GM12878 (cell line): Measurements from ENCODE around the gene CD58. TPM values are rescaled to one million over a fixed set of nuclear protein-coding genes. Genes with fewer than 3 reads are reported as not detected.
A peak's percentile ranks its signal among the peaks of the same experiment; 100 is the strongest.

Experiments used
- ATAC-seq: fragments of 200-7000 bp; cut with Tn5 transposase; 3 replicates; pipeline ENCODE4 v1.9.1; 2020; ENCODE audit warnings: mild to moderate bottlenecking, moderate library complexity
- BruUV-seq: library from RNA; stranded (reverse); fragments of 400-500 nt; replicated peaks from 2 replicates; lab custom pipeline; 2021; lab: Mats Ljungman, UMichigan
- CTCF ChIA-PET: fragments of 300-600 bp; sonication (Branson Sonifier 250); formaldehyde crosslinking; extraction: SDS; loops from one replicate; lab custom pipeline; 2021; ENCODE audit warnings: inconsistent platforms; lab: Yijun Ruan, JAX
- POLR2A ChIA-PET: fragments of 350-600 bp; formaldehyde crosslinking; extraction: SDS; loops from one replicate; lab custom pipeline; 2021; ENCODE audit warnings: inconsistent platforms; lab: Charles Lee
- RAD21 ChIA-PET: fragments of 300-600 bp; sonication (Branson Sonifier 250); formaldehyde crosslinking; loops from one replicate; lab custom pipeline; 2023; ENCODE audit warnings: antibody characterized with exemption; ENCODE audit not compliant: unreplicated experiment; lab: Charles Lee
- SMC1A ChIA-PET: fragments of 300-600 bp; sonication (Branson Sonifier 250); formaldehyde crosslinking; loops from one replicate; lab custom pipeline; 2023; ENCODE audit not compliant: unreplicated experiment, uncharacterized antibody; lab: Charles Lee
- DNase-seq: peaks from one replicate; pipeline ENCODE4 v3.0.0-alpha.2; 2011; ENCODE audit warnings: low read depth, low spot score
- FAIRE-seq: peaks from 3 replicates; lab custom pipeline; 2011; peaks lifted over from hg19 to GRCh38; lab: Jason Lieb, UNC
- H2AFZ ChIP-seq: 2 replicates; pipeline ENCODE4 v1.6.0; 2011; ENCODE audit warnings: low read depth, low read length, control low read depth; ENCODE audit not compliant: control insufficient read depth
- H3K27ac ChIP-seq: 2 replicates; pipeline ENCODE4 v1.5.1; 2011; ENCODE audit warnings: control low read depth; ENCODE audit not compliant: control insufficient read depth, insufficient read depth
- H3K27me3 ChIP-seq, 2 experiments: replicated peaks in 1 of 2; 2 replicates each; pipeline versions ENCODE4 v1.6.0 to v1.6.1; 2011; ENCODE audit warnings: low read length in 1 of 2; ENCODE audit not compliant: control insufficient read depth in 2 of 2, insufficient read depth in 2 of 2
- H3K36me3 ChIP-seq, 2 experiments: 2 replicates each; pipeline ENCODE4 v1.5.1; 2011; ENCODE audit warnings: low read length in 1 of 2; ENCODE audit not compliant: control insufficient read depth in 2 of 2, insufficient read depth in 2 of 2
- H3K4me1 ChIP-seq: 2 replicates; pipeline ENCODE4 v1.6.1; 2011; ENCODE audit warnings: mild to moderate bottlenecking, low read length, moderate library complexity, mixed read lengths; ENCODE audit not compliant: control insufficient read depth, insufficient read depth
- H3K4me2 ChIP-seq: 2 replicates; pipeline ENCODE4 v1.6.0; 2011; ENCODE audit warnings: control low read depth; ENCODE audit not compliant: control insufficient read depth, insufficient read depth
- H3K4me3 ChIP-seq: fragments of 200-600 bp; sonication (generic); 2 replicates; pipeline ENCODE4 v1.5.1; 2016
- H3K79me2 ChIP-seq: 2 replicates; pipeline ENCODE4 v1.6.0; 2011; ENCODE audit warnings: low read length; ENCODE audit not compliant: control insufficient read depth, insufficient read depth
- H3K9ac ChIP-seq: 2 replicates; pipeline ENCODE4 v1.8.0; 2011; ENCODE audit warnings: low read length, control low read depth, mixed read lengths; ENCODE audit not compliant: control insufficient read depth, insufficient read depth
- H3K9me3 ChIP-seq: replicated peaks from 3 replicates; pipeline ENCODE4 v1.5.1; 2011; ENCODE audit warnings: mild to moderate bottlenecking, low read length; ENCODE audit not compliant: control insufficient read depth, insufficient read depth
- H4K20me1 ChIP-seq: 2 replicates; pipeline ENCODE4 v1.6.0; 2011; ENCODE audit not compliant: control insufficient read depth, insufficient read depth
- POLR2AphosphoS2 ChIP-seq: IDR thresholded peaks from 2 replicates; pipeline ENCODE4 v1.6.1; 2011; ENCODE audit warnings: low read depth, mild to moderate bottlenecking, low read length, improper control_type of control experiment, moderate library complexity
- ZBTB33 ChIP-seq: fragments of 450-650 bp; IDR thresholded peaks from 2 replicates; pipeline ENCODE4 v1.6.1; 2017; ENCODE audit warnings: mild to moderate bottlenecking
- WGBS: methylation state at CpG from one replicate; pipeline ENCODE4 v1.1.6; 2016; ENCODE audit warnings: low lambda C conversion rate; ENCODE audit not compliant: insufficient replicate concordance, insufficient coverage; ENCODE audit errors: missing lambda C conversion rate; 5-methylcytosine and 5-hydroxymethylcytosine counted together
- in situ Hi-C: fragments of 300-500 bp; cut with MboI; formaldehyde crosslinking; loops from 9 replicates; pipeline ENCODE4 v1.14.3; 2018; ENCODE audit warnings: mixed read lengths
- intact Hi-C: fragments of 100-400 bp; cut with micrococcal nuclease; formaldehyde crosslinking; loops from one replicate; pipeline ENCODE4 v1.14.2; 2022; ENCODE audit not compliant: unreplicated experiment
- polyA plus RNA-seq, 11 experiments: library from polyadenylated mRNA; depleted of rRNA in 4 of 11; unstranded in 6 of 11; stranded (reverse) in 5 of 11; fragments of >200 nt; fragmentation: Nextera tagmentation in 4 of 11; fragmentation: Illumina TruSeq in 1 of 11; extraction: Ambion mirVana in 4 of 11; extraction: Trizol in 1 of 11; gene quantifications; 1 replicate in 1 of 11; 2 replicates in 10 of 11; pipeline versions ENCODE4 v1.2.1 to v1.2.3, GENCODE V29; 2011 to 2016; ENCODE audit warnings: inconsistent platforms in 2 of 11, missing spikeins in 2 of 11, low read depth in 1 of 11
- total RNA-seq, 4 experiments: library from RNA; depleted of rRNA in 3 of 4; stranded (reverse); fragments of >200 nt in 3 of 4; fragmentation: Illumina TruSeq in 1 of 4; extraction: Trizol in 1 of 4; gene quantifications; 2 replicates each; pipeline versions ENCODE4 v1.2.1 to v1.2.3, GENCODE V29; 2013 to 2021
- TF ChIP-seq, protein P1 (sequence below): fragments of 450-650 bp; formaldehyde crosslinking; IDR thresholded peaks from 2 replicates; pipeline ENCODE4 v1.5.0; 2022; ENCODE audit warnings: mild to moderate bottlenecking, missing genetic modification characterization

The CD58 gene
- total and polyA plus RNA-seq, 10 of the 15 experiments (the other 5 are each of a cell fraction or from before 2014, with no cell fraction given) = 70.4 to 252 (median 129) TPM

- Histone ChIP-seq H3K79me2 (no peaks in the 10 kb centered on the region; the same call in 1 of the 2 replicates), H3K27me3 (no peaks in the 10 kb centered on the region), H3K9ac (no peak overlapping the region), H3K36me3 (peaks cover 6 to 11% of the 10 kb centered on the region in 2 experiments), H2AFZ (no peak overlapping the region), H4K20me1 (no peaks in the 10 kb centered on the region), H3K4me2 (no peak overlapping the region), H3K9me3 (no peaks in the 10 kb centered on the region; the same call in 2 of the 3 replicates), H3K4me3 (no peak overlapping the region), H3K4me1 (peaks cover 55% of the 10 kb centered on the region), H3K27ac (0 out of 2 replicates have a peak overlapping the region, but pooled peaks have one; percentile 13)
- ChIA-PET POLR2A (interaction anchor here (1.7 kb wide), 1 partner anchor 59 kb away, joined by 5 read pairs; no protein-coding TSS in a partner anchor), RAD21 (interaction anchor here (1.2 kb wide), 2 partner anchors 29 to 59 kb away, joined by 3 read pairs; no protein-coding TSS in a partner anchor), CTCF (interaction anchor here (0.7 to 1.7 kb wide), 3 partner anchors 11 to 804 kb away, joined by 4 to 5 read pairs (median 4); no protein-coding TSS in a partner anchor), SMC1A (interaction anchor here (0.9 to 2.6 kb wide), 5 partner anchors 25 to 58 kb away, joined by 3 to 9 read pairs (median 3); no protein-coding TSS in a partner anchor)
- DNase-seq (no peak), ATAC-seq (no peak), FAIRE-seq (no peak)
- in situ Hi-C loops = no loop called here
- no TSS peak for BruUV-seq
- WGBS = 73% methylated on average over 4 of the region's 4 CpGs
- intact Hi-C loops = no loop called here
- peak; percentile 51; the same call in 1 of the 2 replicates for TF ChIP-seq ZBTB33
- TF ChIP-seq, protein P1, sequence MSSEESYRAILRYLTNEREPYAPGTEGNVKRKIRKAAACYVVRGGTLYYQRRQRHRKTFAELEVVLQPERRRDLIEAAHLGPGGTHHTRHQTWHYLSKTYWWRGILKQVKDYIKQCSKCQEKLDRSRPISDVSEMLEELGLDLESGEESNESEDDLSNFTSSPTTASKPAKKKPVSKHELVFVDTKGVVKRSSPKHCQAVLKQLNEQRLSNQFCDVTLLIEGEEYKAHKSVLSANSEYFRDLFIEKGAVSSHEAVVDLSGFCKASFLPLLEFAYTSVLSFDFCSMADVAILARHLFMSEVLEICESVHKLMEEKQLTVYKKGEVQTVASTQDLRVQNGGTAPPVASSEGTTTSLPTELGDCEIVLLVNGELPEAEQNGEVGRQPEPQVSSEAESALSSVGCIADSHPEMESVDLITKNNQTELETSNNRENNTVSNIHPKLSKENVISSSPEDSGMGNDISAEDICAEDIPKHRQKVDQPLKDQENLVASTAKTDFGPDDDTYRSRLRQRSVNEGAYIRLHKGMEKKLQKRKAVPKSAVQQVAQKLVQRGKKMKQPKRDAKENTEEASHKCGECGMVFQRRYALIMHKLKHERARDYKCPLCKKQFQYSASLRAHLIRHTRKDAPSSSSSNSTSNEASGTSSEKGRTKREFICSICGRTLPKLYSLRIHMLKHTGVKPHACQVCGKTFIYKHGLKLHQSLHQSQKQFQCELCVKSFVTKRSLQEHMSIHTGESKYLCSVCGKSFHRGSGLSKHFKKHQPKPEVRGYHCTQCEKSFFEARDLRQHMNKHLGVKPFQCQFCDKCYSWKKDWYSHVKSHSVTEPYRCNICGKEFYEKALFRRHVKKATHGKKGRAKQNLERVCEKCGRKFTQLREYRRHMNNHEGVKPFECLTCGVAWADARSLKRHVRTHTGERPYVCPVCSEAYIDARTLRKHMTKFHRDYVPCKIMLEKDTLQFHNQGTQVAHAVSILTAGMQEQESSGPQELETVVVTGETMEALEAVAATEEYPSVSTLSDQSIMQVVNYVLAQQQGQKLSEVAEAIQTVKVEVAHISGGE (CRISPR knock-in tag) = no peak
- peak; percentile 21; the same call in 1 of the 2 replicates for TF ChIP-seq POLR2AphosphoS2
Observed at GRCh38 chr1:116510361-116510760, 60.5 kb downstream of the CD58 start.
